K562 (cell line): ENCODE data around the gene EEF2. TPM values are rescaled to one million over a fixed set of nuclear protein-coding genes. Genes with fewer than 3 reads are reported as not detected.
A peak's percentile ranks its signal among the peaks of the same experiment; 100 is the strongest.

Source experiments
- ATAC-seq: fragments of 200-7000 bp; cut with Tn5 transposase; 3 replicates; pipeline ENCODE4 v1.9.1; 2020; ENCODE audit warnings: moderate library complexity
- BruUV-seq: library from RNA; stranded (reverse); fragments of 400-500 nt; replicated peaks from 2 replicates; lab custom pipeline; 2021; lab: Mats Ljungman, UMichigan
- CTCF ChIA-PET: fragments of 300-600 bp; formaldehyde crosslinking; extraction: SDS; loops from one replicate; lab custom pipeline; 2021; ENCODE audit warnings: low intra/inter-chr PET ratio; lab: Yijun Ruan, JAX
- POLR2A ChIA-PET: fragments of 300-600, 350-650 bp; sonication (Branson Sonifier 250); formaldehyde crosslinking; extraction: SDS; loops from one replicate; lab custom pipeline; 2021; ENCODE audit warnings: antibody characterized with exemption, inconsistent platforms; lab: Yijun Ruan, JAX
- DNase-seq, 4 experiments: peaks; one replicate each; pipeline versions ENCODE4 v3.0.0 to v3.0.0-alpha.2; 2011 to 2018; ENCODE audit warnings: low spot score in 3 of 4, mixed read lengths in 3 of 4; ENCODE audit errors: extremely low read depth in 1 of 4
- FAIRE-seq: peaks from 2 replicates; lab custom pipeline; 2011; peaks lifted over from hg19 to GRCh38; lab: Jason Lieb, UNC
- H2AFZ ChIP-seq: 2 replicates; pipeline ENCODE4 v1.6.0; 2011; ENCODE audit warnings: low read depth, low read length, control low read depth, inconsistent platforms
- H3K27ac ChIP-seq: fragments of 200-600 bp; 3 replicates; pipeline ENCODE4 v1.8.0; 2011; ENCODE audit warnings: low read depth, mild to moderate bottlenecking, control low read depth, inconsistent platforms, low read length, moderate library complexity, mixed read lengths; ENCODE audit errors: extremely low read depth
- H3K27me3 ChIP-seq, 2 experiments: fragments of 300-600 bp in 1 of 2; 2 replicates in 1 of 2; 3 replicates in 1 of 2; pipeline versions ENCODE4 v1.6.0 to v1.8.0; 2011; ENCODE audit warnings: inconsistent platforms in 2 of 2, low read length in 2 of 2, mild to moderate bottlenecking in 1 of 2, mixed read lengths in 1 of 2, moderate library complexity in 1 of 2; ENCODE audit not compliant: control insufficient read depth in 2 of 2, insufficient read depth in 2 of 2
- H3K36me3 ChIP-seq: fragments of 300-600 bp; 3 replicates; pipeline ENCODE4 v1.8.0; 2011; ENCODE audit warnings: mild to moderate bottlenecking, low read length, inconsistent platforms; ENCODE audit not compliant: control insufficient read depth, insufficient read depth
- H3K4me1 ChIP-seq, 2 experiments: fragments of 200-600 bp in 1 of 2; replicated peaks in 1 of 2; 2 replicates in 1 of 2; 3 replicates in 1 of 2; pipeline versions ENCODE4 v1.5.1 to v1.8.0; 2011; ENCODE audit warnings: inconsistent platforms in 2 of 2, low read length in 2 of 2, mild to moderate bottlenecking in 1 of 2, mixed read lengths in 1 of 2, moderate library complexity in 1 of 2; ENCODE audit not compliant: control insufficient read depth in 2 of 2, insufficient read depth in 2 of 2
- H3K4me2 ChIP-seq: 2 replicates; pipeline ENCODE4 v1.6.1; 2011; ENCODE audit warnings: low read length, control low read depth, inconsistent platforms, mixed read lengths; ENCODE audit not compliant: insufficient read depth
- H3K4me3 ChIP-seq: fragments of 200-600 bp; sonication (generic), shearing (Covaris generic); 2 replicates; pipeline ENCODE4 v1.5.1; 2016; ENCODE audit warnings: control low read depth, inconsistent platforms
- H3K79me2 ChIP-seq: fragments of 200-600 bp; 3 replicates; pipeline ENCODE4 v1.8.0; 2011; ENCODE audit warnings: low read length, inconsistent platforms; ENCODE audit not compliant: control insufficient read depth, insufficient read depth
- H3K9ac ChIP-seq, 2 experiments: 2 replicates each; pipeline versions ENCODE4 v1.6.0 to v1.6.1; 2011; ENCODE audit warnings: low read depth in 2 of 2, low read length in 2 of 2, control low read depth in 1 of 2, inconsistent platforms in 1 of 2, mild to moderate bottlenecking in 1 of 2, mixed read lengths in 1 of 2; ENCODE audit not compliant: insufficient read depth in 1 of 2
- H3K9me1 ChIP-seq: one replicate; pipeline ENCODE4 v1.6.0; 2011; ENCODE audit warnings: inconsistent platforms, mild to moderate bottlenecking, low read length, moderate library complexity; ENCODE audit not compliant: control insufficient read depth, insufficient read depth
- H3K9me3 ChIP-seq: replicated peaks from 2 replicates; pipeline ENCODE4 v1.5.1; 2011; ENCODE audit warnings: low read depth, low read length, inconsistent platforms; ENCODE audit not compliant: control insufficient read depth, insufficient read depth
- H4K20me1 ChIP-seq: replicated peaks from 2 replicates; pipeline ENCODE4 v1.6.1; 2011; ENCODE audit warnings: low read length, inconsistent platforms, mixed read lengths; ENCODE audit not compliant: control insufficient read depth, insufficient read depth
- CCAR2 ChIP-seq: fragments of 200-400 bp; formaldehyde crosslinking; IDR thresholded peaks from 2 replicates; pipeline ENCODE4 v1.6.1; 2017; ENCODE audit warnings: mild to moderate bottlenecking, low read depth, low read length
- ELF1 ChIP-seq: fragments of 200-800 bp; sonication (Bioruptor generic); IDR thresholded peaks from 2 replicates; pipeline ENCODE4 v1.6.1; 2016; ENCODE audit warnings: missing genetic modification characterization, missing compliant biosample characterization
- HNRNPK ChIP-seq: fragments of 200-400 bp; formaldehyde crosslinking; IDR thresholded peaks from one replicate; pipeline ENCODE4 v1.6.1; 2018; ENCODE audit warnings: mild to moderate bottlenecking, low read depth, low read length; ENCODE audit not compliant: poor library complexity, severe bottlenecking
- MAZ ChIP-seq, 2 experiments: fragments of 450-650 bp in 1 of 2; sonication (generic) in 1 of 2; formaldehyde crosslinking; IDR thresholded peaks in 1 of 2; conservative IDR thresholded peaks in 1 of 2; 2 replicates each; pipeline versions ENCODE4 v1.4.0 to v1.5.0; 2020; ENCODE audit warnings: mild to moderate bottlenecking in 1 of 2, missing genetic modification reagents in 1 of 2
- NFXL1 ChIP-seq: fragments of 450-650 bp; formaldehyde crosslinking; IDR thresholded peaks from 2 replicates; pipeline ENCODE4 v1.4.0; 2021; ENCODE audit warnings: mild to moderate bottlenecking
- RBM39 ChIP-seq: fragments of 200-400 bp; formaldehyde crosslinking; optimal IDR thresholded peaks from 2 replicates; pipeline ENCODE3; 2018; ENCODE audit warnings: low read depth, low read length
- SAFB ChIP-seq: fragments of 200-400 bp; formaldehyde crosslinking; IDR thresholded peaks from 2 replicates; pipeline ENCODE4 v1.6.1; 2017; ENCODE audit warnings: low read depth, low read length, borderline replicate concordance
- ZBTB33 ChIP-seq: sonication (generic); formaldehyde crosslinking; IDR thresholded peaks from 2 replicates; pipeline ENCODE4 v1.8.1; 2023; ENCODE audit warnings: mild to moderate bottlenecking, missing genetic modification reagents
- ZBTB8A ChIP-seq: fragments of 450-650 bp; IDR thresholded peaks from 2 replicates; pipeline ENCODE4 v1.6.1; 2018; ENCODE audit warnings: mild to moderate bottlenecking, moderate library complexity; ENCODE audit not compliant: partially characterized antibody
- ZFX ChIP-seq: sonication (generic); formaldehyde crosslinking; IDR thresholded peaks from 2 replicates; pipeline ENCODE4 v1.8.0; 2022; ENCODE audit warnings: mild to moderate bottlenecking, missing genetic modification reagents, moderate library complexity
- ZNF165 ChIP-seq: fragments of 250-450 bp; sonication (Bioruptor Pico); IDR thresholded peaks from 2 replicates; pipeline ENCODE4 v1.4.0; 2020; ENCODE audit warnings: borderline replicate concordance
- ZNF444 ChIP-seq: fragments of 250-450 bp; sonication (Bioruptor Pico); IDR thresholded peaks from 2 replicates; pipeline ENCODE4 v1.4.0; 2020; ENCODE audit warnings: mild to moderate bottlenecking, moderate library complexity
- ZNF766 ChIP-seq: fragments of 200-800 bp; sonication (Bioruptor generic); conservative IDR thresholded peaks from 2 replicates; pipeline ENCODE4 v1.6.1; 2016; ENCODE audit warnings: missing genetic modification characterization, missing compliant biosample characterization
- WGBS: fragments of 100-300 bp; shearing (Covaris generic); methylation state at CpG from one replicate; pipeline ENCODE4 v1.1.6; 2016; ENCODE audit warnings: low coverage, mixed read lengths; ENCODE audit not compliant: insufficient coverage; ENCODE audit errors: missing lambda C conversion rate; 5-methylcytosine and 5-hydroxymethylcytosine counted together
- in situ Hi-C: fragments of 300-500 bp; cut with MboI; formaldehyde crosslinking; loops from 4 replicates; pipeline ENCODE4 v1.15.0; 2018; ENCODE audit warnings: inconsistent platforms, mixed read lengths
- intact Hi-C: fragments of 100-400 bp; cut with micrococcal nuclease; formaldehyde crosslinking; loops from 2 replicates; pipeline ENCODE4 v1.14.2; 2022
- polyA plus RNA-seq, 8 experiments: library from polyadenylated mRNA; depleted of rRNA in 4 of 8; stranded (reverse) in 5 of 8; unstranded in 3 of 8; fragments of >200 nt; fragmentation: Nextera tagmentation in 2 of 8; fragmentation: Illumina TruSeq in 1 of 8; extraction: Ambion mirVana in 2 of 8; extraction: Trizol in 1 of 8; gene quantifications; 2 replicates each; pipeline versions ENCODE4 v1.2.1 to v1.2.3, GENCODE V29; 2011 to 2014; ENCODE audit warnings: inconsistent platforms in 1 of 8, missing spikeins in 1 of 8
- total RNA-seq, 7 experiments: library from RNA; depleted of rRNA in 6 of 7; stranded (reverse); fragments of >200 nt in 6 of 7; fragmentation: Illumina TruSeq in 2 of 7; extraction: Trizol in 2 of 7; gene quantifications; 2 replicates each; pipeline versions ENCODE4 v1.2.1 to v1.2.3, GENCODE V29; 2011 to 2021; ENCODE audit warnings: low replicate concordance in 1 of 7
- TF ChIP-seq, protein P1 (sequence below): fragments of 150-350 bp; conservative IDR thresholded peaks from 2 replicates; pipeline ENCODE4 v1.6.1; 2014; ENCODE audit warnings: low read length
- TF ChIP-seq, protein P2 (sequence below): fragments of 450-650 bp; formaldehyde crosslinking; IDR thresholded peaks from 2 replicates; pipeline ENCODE4 v1.4.0; 2022; ENCODE audit warnings: missing genetic modification characterization

The EEF2 gene
- total and polyA plus RNA-seq, 9 of the 15 experiments (the other 6 are each of a cell fraction or from before 2014, with no cell fraction given) = 372 to 3,003 (median 1,453) TPM

DNA sequence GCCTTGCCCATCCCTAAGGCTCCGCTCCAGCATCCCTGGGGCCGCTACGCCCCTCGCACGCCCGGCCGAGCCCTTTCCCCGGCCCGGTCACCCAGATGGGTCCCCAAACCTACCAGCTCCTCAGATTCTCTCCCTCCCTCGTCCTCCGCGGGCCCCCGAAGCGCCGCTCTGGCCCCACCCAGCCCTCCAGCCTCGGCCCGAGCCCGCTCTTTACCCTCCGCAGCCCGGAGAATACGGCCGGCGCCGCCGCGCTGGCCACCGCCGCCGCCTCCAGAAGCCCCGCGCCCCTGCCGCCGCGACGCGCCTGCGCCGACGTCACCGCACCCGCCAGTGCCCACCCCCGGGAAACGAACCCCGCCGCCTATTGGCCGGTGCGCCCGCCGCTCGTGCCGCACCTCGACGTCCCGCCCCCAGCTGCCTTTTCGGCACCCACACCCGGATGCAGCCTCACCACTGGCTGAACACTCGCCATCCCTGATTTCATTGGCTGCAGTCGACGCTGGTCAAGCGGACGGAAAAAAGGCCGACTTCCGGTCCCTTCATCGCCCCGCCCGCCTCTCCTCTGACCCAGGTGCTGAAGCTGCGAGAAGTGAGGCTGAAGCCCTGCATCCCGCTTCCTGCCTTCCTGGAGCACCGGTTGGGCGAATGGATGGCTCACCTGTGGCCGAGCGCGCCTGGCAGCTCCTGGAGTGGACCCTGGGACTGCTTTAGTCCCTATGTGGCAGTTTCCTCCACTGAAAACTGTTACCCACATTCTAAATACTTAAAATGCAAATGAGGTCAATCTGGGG, 14.3 kb downstream of the EEF2 start, which contains the start of gene DAPK3:
Gene DAPK3, minus strand, starts transcription at position 292 of the 791 bp plus-strand sequence. CDS start 1,364 bp downstream, outside the sequence.
- H3K9me3 ChIP-seq = no peaks in the 10 kb centered on the region
- WGBS = under 1% methylated on average over 66 of the region's 73 CpGs
- DNase-seq (peak; percentile 94 to 98 (median 96)), ATAC-seq (peak; percentile 91), FAIRE-seq (peak; percentile 97)
- H4K20me1 ChIP-seq = peaks cover 14% of the 10 kb centered on the region
- peak within 1 kb of the TSS; percentile 79 to 95 for H3K9ac ChIP-seq
- peaks cover 15 to 29% of the 10 kb centered on the region in 2 experiments for H3K4me1 ChIP-seq
- intact Hi-C loops = loop anchor here (2.0 kb wide), 1 partner anchor 36 kb away; the partner anchor contains the start of gene PIAS4
- peak within 1 kb of the TSS; percentile 76 for H3K27ac ChIP-seq
- H2AFZ ChIP-seq = peak within 1 kb of the TSS; percentile 69
- H3K27me3 ChIP-seq = no peaks in the 10 kb centered on the region
- peaks cover 37% of the 10 kb centered on the region for H3K79me2 ChIP-seq
- ChIA-PET POLR2A (interaction anchor here (0.6 to 7.2 kb wide), 10 partner anchors 8 to 714 kb away, joined by 3 to 215 read pairs (median 4); partner anchors contain the start of gene EEF2), CTCF (interaction anchor here (1.4 kb wide), 1 partner anchor 14 kb away, joined by 3 read pairs; no protein-coding TSS in a partner anchor)
- H3K4me3 ChIP-seq = peak within 1 kb of the TSS; percentile 94
- peaks cover 44% of the 10 kb centered on the region for H3K36me3 ChIP-seq
- in situ Hi-C loops = no loop called here
- H3K4me2 ChIP-seq = peak within 1 kb of the TSS; percentile 83
- peaks cover 4% of the 10 kb centered on the region for H3K9me1 ChIP-seq
- no TSS peak for BruUV-seq
- TF ChIP-seq MAZ (CRISPR knock-in tag; conservative IDR thresholded peaks at IDR 0.05 in 1 of 2, IDR thresholded peaks at IDR 0.05 in 1 of 2) (peak; percentile 52 to 72; a peak in 3 of 4 replicates), ZNF766 (CRISPR knock-in tag) (no peak), ZNF444 (no peak), CCAR2 (no peak), ZFX (CRISPR knock-in tag) (peak; percentile 39; the same call in 1 of the 2 replicates), ZNF165 (CRISPR knock-in tag) (no peak), ZBTB8A (no peak), ELF1 (tag) (peak; percentile 89), SAFB (no peak), NFXL1 (CRISPR knock-in tag) (no peak), HNRNPK (no peak), ZBTB33 (CRISPR knock-in tag) (0 out of 2 replicates have a peak, but pooled peaks have one; percentile 31), RBM39 (no peak)
- TF ChIP-seq, protein P1, sequence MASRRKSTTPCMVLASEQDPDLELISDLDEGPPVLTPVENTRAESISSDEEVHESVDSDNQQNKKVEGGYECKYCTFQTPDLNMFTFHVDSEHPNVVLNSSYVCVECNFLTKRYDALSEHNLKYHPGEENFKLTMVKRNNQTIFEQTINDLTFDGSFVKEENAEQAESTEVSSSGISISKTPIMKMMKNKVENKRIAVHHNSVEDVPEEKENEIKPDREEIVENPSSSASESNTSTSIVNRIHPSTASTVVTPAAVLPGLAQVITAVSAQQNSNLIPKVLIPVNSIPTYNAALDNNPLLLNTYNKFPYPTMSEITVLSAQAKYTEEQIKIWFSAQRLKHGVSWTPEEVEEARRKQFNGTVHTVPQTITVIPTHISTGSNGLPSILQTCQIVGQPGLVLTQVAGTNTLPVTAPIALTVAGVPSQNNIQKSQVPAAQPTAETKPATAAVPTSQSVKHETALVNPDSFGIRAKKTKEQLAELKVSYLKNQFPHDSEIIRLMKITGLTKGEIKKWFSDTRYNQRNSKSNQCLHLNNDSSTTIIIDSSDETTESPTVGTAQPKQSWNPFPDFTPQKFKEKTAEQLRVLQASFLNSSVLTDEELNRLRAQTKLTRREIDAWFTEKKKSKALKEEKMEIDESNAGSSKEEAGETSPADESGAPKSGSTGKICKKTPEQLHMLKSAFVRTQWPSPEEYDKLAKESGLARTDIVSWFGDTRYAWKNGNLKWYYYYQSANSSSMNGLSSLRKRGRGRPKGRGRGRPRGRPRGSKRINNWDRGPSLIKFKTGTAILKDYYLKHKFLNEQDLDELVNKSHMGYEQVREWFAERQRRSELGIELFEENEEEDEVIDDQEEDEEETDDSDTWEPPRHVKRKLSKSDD = no peak
- TF ChIP-seq, protein P2, sequence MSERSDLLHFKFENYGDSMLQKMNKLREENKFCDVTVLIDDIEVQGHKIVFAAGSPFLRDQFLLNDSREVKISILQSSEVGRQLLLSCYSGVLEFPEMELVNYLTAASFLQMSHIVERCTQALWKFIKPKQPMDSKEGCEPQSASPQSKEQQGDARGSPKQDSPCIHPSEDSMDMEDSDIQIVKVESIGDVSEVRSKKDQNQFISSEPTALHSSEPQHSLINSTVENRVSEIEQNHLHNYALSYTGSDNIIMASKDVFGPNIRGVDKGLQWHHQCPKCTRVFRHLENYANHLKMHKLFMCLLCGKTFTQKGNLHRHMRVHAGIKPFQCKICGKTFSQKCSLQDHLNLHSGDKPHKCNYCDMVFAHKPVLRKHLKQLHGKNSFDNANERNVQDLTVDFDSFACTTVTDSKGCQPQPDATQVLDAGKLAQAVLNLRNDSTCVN (CRISPR knock-in tag) = peak; percentile 40; the same call in 1 of the 2 replicates
